HepG2 (cell line): Measurements from ENCODE around the gene DLST. TPM values are rescaled to one million over a fixed set of nuclear protein-coding genes. Genes with fewer than 3 reads are reported as not detected.

Experiments
- ATF7 ChIP-seq, 2 experiments: fragments of 450-650 bp in 1 of 2; sonication (generic) in 1 of 2; formaldehyde crosslinking in 1 of 2; IDR thresholded peaks; 2 replicates each; pipeline versions ENCODE4 v1.4.0 to v1.6.1; 2016 to 2020; ENCODE audit warnings: antibody characterized with exemption in 1 of 2, mild to moderate bottlenecking in 1 of 2, missing genetic modification reagents in 1 of 2
- BRCA1 ChIP-seq: sonication (generic); formaldehyde crosslinking; IDR thresholded peaks from 2 replicates; pipeline ENCODE4 v1.4.0; 2020; ENCODE audit warnings: missing genetic modification reagents
- BRD4 ChIP-seq: sonication (generic); formaldehyde crosslinking; IDR thresholded peaks from 2 replicates; pipeline ENCODE4 v1.4.0; 2020; ENCODE audit warnings: missing genetic modification reagents
- FOXP1 ChIP-seq, 2 experiments: fragments of 450-650 bp in 1 of 2; IDR thresholded peaks; 2 replicates each; pipeline ENCODE4 v1.6.1; 2017 to 2018; ENCODE audit warnings: antibody characterized with exemption in 1 of 2
- HMG20B ChIP-seq: conservative IDR thresholded peaks from 2 replicates; pipeline ENCODE4 v1.6.1; 2016; ENCODE audit warnings: missing genetic modification reagents, missing compliant biosample characterization
- HNRNPUL1 ChIP-seq: fragments of 200-400 bp; formaldehyde crosslinking; IDR thresholded peaks from 2 replicates; pipeline ENCODE4 v1.6.1; 2017; ENCODE audit warnings: low read depth, mild to moderate bottlenecking, low read length, moderate library complexity
- NFYB ChIP-seq: sonication (generic); formaldehyde crosslinking; IDR thresholded peaks from 2 replicates; pipeline ENCODE4 v1.4.0; 2020; ENCODE audit warnings: missing genetic modification reagents
- NR0B2 ChIP-seq: sonication (generic); formaldehyde crosslinking; IDR thresholded peaks from 2 replicates; pipeline ENCODE4 v1.4.0; 2020; ENCODE audit warnings: mild to moderate bottlenecking, missing genetic modification reagents
- SIN3A ChIP-seq: IDR thresholded peaks from 2 replicates; pipeline ENCODE4 v1.6.1; 2011; ENCODE audit warnings: low read depth, mild to moderate bottlenecking, control low read depth, low read length, borderline replicate concordance
- SRSF1 ChIP-seq: fragments of 200-400 bp; formaldehyde crosslinking; optimal IDR thresholded peaks from 2 replicates; pipeline ENCODE3; 2017; ENCODE audit warnings: mild to moderate bottlenecking, low read depth, low read length, moderate library complexity
- SSRP1 ChIP-seq: IDR thresholded peaks from 2 replicates; pipeline ENCODE4 v1.6.1; 2016; ENCODE audit warnings: control low read depth
- TBX2 ChIP-seq: sonication (generic); formaldehyde crosslinking; IDR thresholded peaks from 2 replicates; pipeline ENCODE4 v1.5.0; 2020; ENCODE audit warnings: missing genetic modification reagents, mild to moderate bottlenecking, borderline replicate concordance
- TSC22D2 ChIP-seq: sonication (generic); formaldehyde crosslinking; IDR thresholded peaks from 2 replicates; pipeline ENCODE4 v1.5.1; 2020; ENCODE audit warnings: missing genetic modification reagents, mild to moderate bottlenecking, borderline replicate concordance
- ZEB1 ChIP-seq: IDR thresholded peaks from 2 replicates; pipeline ENCODE4 v1.6.1; 2012; ENCODE audit warnings: mild to moderate bottlenecking, low read depth, inconsistent platforms; ENCODE audit not compliant: insufficient replicate concordance
- ZFP41 ChIP-seq: sonication (generic); formaldehyde crosslinking; IDR thresholded peaks from 2 replicates; pipeline ENCODE4 v1.4.0; 2020; ENCODE audit warnings: mild to moderate bottlenecking, missing genetic modification reagents, borderline replicate concordance
- ZMYM4 ChIP-seq: sonication (generic); formaldehyde crosslinking; IDR thresholded peaks from 2 replicates; pipeline ENCODE4 v1.8.1; 2023; ENCODE audit warnings: mild to moderate bottlenecking, missing genetic modification reagents
- ZNF33B ChIP-seq: sonication (generic); formaldehyde crosslinking; IDR thresholded peaks from 2 replicates; pipeline ENCODE4 v1.5.1; 2020; ENCODE audit warnings: mild to moderate bottlenecking, missing genetic modification reagents
- ZNF468 ChIP-seq: sonication (generic); formaldehyde crosslinking; IDR thresholded peaks from 2 replicates; pipeline ENCODE4 v1.8.0; 2022; ENCODE audit warnings: mild to moderate bottlenecking, moderate library complexity, missing genetic modification reagents
- ZNF710 ChIP-seq: sonication (generic); formaldehyde crosslinking; IDR thresholded peaks from 2 replicates; pipeline ENCODE4 v1.5.0; 2020; ENCODE audit warnings: mild to moderate bottlenecking, missing genetic modification reagents, borderline replicate concordance
- polyA plus RNA-seq, 8 experiments: library from polyadenylated mRNA; depleted of rRNA in 3 of 8; stranded (reverse) in 7 of 8; unstranded in 1 of 8; fragments of >200 nt; fragmentation: Illumina TruSeq in 4 of 8; extraction: Trizol in 4 of 8; gene quantifications; 2 replicates each; pipeline versions ENCODE4 v1.2.1 to v1.2.3, GENCODE V29; 2011 to 2016; ENCODE audit warnings: low read depth in 4 of 8, missing spikeins in 1 of 8, mixed read lengths in 1 of 8; ENCODE audit not compliant: insufficient read depth in 1 of 8
- total RNA-seq, 5 experiments: library from RNA; depleted of rRNA; stranded (reverse); fragments of >200 nt; fragmentation: Illumina TruSeq; extraction: Trizol; gene quantifications; 2 replicates each; pipeline ENCODE4 v1.2.3, GENCODE V29; 2016; ENCODE audit warnings: low read depth in 1 of 5
- TF ChIP-seq, protein P1 (sequence below): sonication (generic); formaldehyde crosslinking; IDR thresholded peaks from 2 replicates; pipeline ENCODE4 v1.4.0; 2020; ENCODE audit warnings: missing genetic modification reagents
- TF ChIP-seq, protein P2 (sequence below): sonication (generic); formaldehyde crosslinking; IDR thresholded peaks from 2 replicates; pipeline ENCODE4 v1.5.1; 2020; ENCODE audit warnings: mild to moderate bottlenecking, missing genetic modification reagents, moderate library complexity

DLST gene
- total and polyA plus RNA-seq, 2 of the 13 experiments (the other 11 are each of a cell fraction or from before 2014, with no cell fraction given): 56.5 to 94.3 TPM

DNA sequence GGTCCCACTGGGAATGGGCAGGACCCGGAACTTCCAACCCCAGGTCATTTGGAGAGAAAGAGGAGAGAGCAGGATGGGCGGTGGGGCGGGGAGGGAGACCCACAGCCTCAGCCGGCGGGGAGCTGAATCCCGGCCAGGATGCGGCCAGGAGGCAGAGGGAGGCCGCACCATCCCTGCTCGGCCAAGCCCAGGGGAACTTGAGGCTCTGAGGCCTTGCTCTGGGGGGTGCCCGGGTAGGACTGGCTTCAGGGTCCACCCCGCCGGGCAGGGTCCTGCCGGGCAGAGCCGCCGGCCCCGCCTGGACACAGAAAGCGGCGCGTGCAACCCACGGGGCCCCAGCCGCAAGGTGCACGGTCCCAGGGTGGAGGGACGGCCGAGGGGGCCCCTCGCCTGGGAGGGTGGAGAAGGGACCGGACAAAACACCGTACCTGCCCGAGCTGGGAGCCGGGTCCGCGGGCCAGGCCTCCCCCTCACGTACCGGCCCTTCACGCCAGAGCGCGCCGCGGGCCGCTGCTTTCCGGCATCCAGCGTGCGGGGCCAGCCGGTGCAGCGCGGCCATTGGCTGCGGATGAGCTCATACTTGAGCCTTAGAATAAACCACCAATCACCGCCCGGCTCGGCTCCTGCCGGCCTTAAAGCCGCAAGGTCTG is 41.2 kb downstream of the DLST start, which contains the start of gene RPS6KL1 (continued):
- TF ChIP-seq ZNF468 (CRISPR knock-in tag): 0 out of 2 replicates have a peak, but pooled peaks have one; percentile 15
- TF ChIP-seq ZNF710: 0 out of 2 replicates have a peak, but pooled peaks have one; percentile 15
- no peak for TF ChIP-seq ZFP41 (CRISPR knock-in tag)
- no peak for TF ChIP-seq ZEB1
- TF ChIP-seq SRSF1: no peak
- TF ChIP-seq BRCA1 (CRISPR knock-in tag): no peak
- no peak for TF ChIP-seq ZNF33B (CRISPR knock-in tag)
- TF ChIP-seq NR0B2 (CRISPR knock-in tag): no peak
- TF ChIP-seq HNRNPUL1: no peak
- TF ChIP-seq, protein P1, sequence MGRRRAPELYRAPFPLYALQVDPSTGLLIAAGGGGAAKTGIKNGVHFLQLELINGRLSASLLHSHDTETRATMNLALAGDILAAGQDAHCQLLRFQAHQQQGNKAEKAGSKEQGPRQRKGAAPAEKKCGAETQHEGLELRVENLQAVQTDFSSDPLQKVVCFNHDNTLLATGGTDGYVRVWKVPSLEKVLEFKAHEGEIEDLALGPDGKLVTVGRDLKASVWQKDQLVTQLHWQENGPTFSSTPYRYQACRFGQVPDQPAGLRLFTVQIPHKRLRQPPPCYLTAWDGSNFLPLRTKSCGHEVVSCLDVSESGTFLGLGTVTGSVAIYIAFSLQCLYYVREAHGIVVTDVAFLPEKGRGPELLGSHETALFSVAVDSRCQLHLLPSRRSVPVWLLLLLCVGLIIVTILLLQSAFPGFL: no peak
- peak; percentile 62; the same call in 1 of the 2 replicates for TF ChIP-seq ZMYM4 (CRISPR knock-in tag)
- TF ChIP-seq HMG20B: peak; percentile 99
- no peak for TF ChIP-seq SSRP1 (CRISPR knock-in tag)
- TF ChIP-seq BRD4 (CRISPR knock-in tag): no peak
- no peak for TF ChIP-seq FOXP1 (IDR thresholded peaks at IDR 0.05)
- TF ChIP-seq FOXP1 (CRISPR knock-in tag; IDR thresholded peaks at IDR 0.05): no peak
- TF ChIP-seq, protein P2, sequence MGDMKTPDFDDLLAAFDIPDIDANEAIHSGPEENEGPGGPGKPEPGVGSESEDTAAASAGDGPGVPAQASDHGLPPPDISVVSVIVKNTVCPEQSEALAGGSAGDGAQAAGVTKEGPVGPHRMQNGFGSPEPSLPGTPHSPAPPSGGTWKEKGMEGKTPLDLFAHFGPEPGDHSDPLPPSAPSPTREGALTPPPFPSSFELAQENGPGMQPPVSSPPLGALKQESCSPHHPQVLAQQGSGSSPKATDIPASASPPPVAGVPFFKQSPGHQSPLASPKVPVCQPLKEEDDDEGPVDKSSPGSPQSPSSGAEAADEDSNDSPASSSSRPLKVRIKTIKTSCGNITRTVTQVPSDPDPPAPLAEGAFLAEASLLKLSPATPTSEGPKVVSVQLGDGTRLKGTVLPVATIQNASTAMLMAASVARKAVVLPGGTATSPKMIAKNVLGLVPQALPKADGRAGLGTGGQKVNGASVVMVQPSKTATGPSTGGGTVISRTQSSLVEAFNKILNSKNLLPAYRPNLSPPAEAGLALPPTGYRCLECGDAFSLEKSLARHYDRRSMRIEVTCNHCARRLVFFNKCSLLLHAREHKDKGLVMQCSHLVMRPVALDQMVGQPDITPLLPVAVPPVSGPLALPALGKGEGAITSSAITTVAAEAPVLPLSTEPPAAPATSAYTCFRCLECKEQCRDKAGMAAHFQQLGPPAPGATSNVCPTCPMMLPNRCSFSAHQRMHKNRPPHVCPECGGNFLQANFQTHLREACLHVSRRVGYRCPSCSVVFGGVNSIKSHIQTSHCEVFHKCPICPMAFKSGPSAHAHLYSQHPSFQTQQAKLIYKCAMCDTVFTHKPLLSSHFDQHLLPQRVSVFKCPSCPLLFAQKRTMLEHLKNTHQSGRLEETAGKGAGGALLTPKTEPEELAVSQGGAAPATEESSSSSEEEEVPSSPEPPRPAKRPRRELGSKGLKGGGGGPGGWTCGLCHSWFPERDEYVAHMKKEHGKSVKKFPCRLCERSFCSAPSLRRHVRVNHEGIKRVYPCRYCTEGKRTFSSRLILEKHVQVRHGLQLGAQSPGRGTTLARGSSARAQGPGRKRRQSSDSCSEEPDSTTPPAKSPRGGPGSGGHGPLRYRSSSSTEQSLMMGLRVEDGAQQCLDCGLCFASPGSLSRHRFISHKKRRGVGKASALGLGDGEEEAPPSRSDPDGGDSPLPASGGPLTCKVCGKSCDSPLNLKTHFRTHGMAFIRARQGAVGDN: peak; percentile 87
- TF ChIP-seq TBX2: no peak
- peak; percentile 84 for TF ChIP-seq NFYB (CRISPR knock-in tag)
- TF ChIP-seq SIN3A: no peak; the same call in 1 of the 2 replicates
- peak; percentile 55; the same call in 1 of the 2 replicates for TF ChIP-seq ATF7 (IDR thresholded peaks at IDR 0.05)
- TF ChIP-seq ATF7 (CRISPR knock-in tag; IDR thresholded peaks at IDR 0.05): peak; percentile 97
- TF ChIP-seq TSC22D2 (CRISPR knock-in tag): no peak
